HG03060 (cell line): Measurements from ENCODE around the gene TCF12.

Source experiments
- ATAC-seq: cut with Tn5 transposase; IDR thresholded peaks from one replicate; pipeline ENCODE4 v1.9.1; 2021; ENCODE audit warnings: low read depth, moderate number of reproducible peaks; ENCODE audit not compliant: unreplicated experiment

TCF12 gene

GRCh38 chr15:57323806-57324589 is 405.6 kb downstream of the TCF12 start:
- no peak for ATAC-seq

DNA sequence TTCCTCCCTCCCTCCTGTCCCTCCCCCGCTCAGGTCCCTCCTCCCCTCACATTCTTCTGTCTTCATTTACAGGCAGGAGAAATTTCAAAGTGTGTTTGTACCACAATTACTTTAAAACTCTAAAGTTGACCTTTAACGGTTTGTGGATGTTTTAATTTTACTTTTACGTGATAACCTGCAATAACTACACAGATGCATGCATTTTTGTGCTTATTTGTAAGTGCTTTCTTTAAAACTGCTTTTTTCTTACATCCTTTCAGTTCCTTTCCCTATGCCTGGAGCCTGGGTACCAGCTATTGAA is 406.1 kb downstream of the TCF12 start:
- ATAC-seq, result no peak

- no peak for ATAC-seq
These were observed 406.7 kb downstream of the TCF12 start for GRCh38 chr15:57324944-57325679.

DNA sequence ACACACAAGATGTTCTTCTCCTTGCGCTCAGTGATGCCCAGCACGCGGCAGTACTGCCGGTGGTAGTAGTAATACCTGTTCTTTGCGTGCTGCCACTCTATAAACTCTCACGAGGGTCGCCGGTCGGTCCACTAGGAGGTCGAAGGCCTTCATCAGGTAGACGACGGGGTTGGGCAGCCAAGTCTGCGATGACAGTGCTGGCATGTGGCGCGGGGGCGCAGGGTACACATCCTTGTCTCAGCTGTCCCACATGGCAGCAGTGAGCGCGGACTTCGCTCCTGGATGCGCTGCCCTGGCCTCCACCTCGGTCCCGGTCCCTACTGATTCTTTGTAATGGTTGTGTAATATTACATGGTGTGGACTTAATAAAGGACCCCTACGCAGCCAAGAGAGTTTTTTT is 407.8 kb downstream of the TCF12 start:
- ATAC-seq, result no peak

DNA sequence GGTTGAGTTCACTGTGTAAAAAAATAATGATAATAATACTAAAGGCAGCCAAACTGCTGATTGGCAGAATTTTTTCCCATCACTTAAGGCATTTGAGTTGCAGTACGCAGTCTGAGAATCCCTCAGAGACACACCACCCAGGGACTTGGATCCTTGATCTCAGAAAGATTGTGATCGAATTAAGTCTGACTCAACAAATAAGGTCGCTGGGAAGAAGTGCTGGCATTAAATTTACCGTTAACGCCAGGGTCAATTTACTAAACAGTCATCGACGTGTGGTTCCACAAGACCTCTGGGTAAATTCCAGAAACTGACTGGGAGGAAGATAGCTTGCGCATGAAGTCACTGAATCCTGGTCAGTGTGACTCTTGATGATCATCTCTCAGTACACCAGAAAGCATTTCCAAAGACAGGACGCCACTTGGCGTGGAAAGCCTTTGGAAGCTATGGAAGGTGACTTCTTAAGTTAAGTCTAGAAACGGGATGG is 409.6 kb downstream of the TCF12 start:
- no peak for ATAC-seq

- no peak for ATAC-seq
These were observed 410.0 kb downstream of the TCF12 start for GRCh38 chr15:57328479-57328878.

DNA sequence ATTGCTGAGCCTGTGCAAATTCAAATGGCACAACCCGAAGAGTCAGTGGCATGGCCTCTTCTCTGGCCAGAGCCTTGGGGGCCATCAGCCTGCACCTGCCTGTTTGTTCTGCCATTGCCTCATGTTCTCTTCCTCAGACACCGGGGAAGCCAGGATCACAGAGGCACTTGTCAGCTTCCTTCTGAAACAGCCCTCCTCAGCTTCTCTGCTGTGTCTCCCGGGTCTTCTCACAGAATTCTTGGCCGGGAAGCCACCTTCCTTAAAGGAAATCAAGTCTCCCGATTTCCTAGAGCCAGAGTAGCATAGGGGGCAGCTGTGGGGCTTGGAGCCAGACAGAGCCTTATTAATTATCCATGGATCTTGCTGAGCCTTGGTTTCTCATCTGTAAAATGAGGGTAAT is 410.5 kb downstream of the TCF12 start:
- no peak for ATAC-seq

DNA sequence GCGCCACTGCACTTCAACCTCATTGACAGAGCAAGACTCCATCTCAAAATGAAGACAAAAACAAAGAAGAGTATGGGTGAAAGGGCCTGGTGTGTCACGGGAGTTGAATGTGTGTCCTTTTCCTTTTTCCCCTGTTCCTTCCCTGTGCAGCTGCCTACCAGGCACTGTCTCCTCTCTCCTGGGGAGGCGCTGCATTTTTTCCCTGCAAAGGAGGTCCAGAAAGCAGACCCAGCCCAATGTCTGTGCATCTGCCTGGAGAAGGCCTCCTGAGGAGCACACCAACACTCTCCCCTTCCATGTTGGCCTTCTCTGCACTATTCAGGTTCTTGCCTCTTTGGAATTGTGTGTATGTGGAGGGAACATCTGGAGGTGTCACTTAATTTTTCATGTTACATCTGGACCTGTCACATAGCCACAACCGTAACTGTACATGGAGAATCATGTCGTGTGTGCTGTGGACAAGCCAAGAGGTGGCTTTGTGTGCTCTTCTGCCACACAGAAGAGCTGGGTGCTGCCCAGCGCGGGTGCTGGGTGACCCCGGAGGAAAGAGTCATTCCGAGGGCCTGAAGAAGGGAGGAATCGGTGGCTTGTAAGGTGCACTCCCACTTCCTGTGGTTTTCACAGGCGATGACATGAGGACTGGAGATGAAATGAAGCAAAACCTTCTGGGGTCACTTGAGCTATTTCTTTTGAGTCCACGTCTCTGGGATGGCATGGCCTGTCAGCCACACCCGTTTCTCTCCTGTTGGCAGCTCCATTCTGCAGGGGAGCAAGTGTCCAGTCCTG is 411.3 kb downstream of the TCF12 start:
- no peak for ATAC-seq

- ATAC-seq, result no peak
These were observed 412.3 kb downstream of the TCF12 start for GRCh38 chr15:57330619-57331340.

- ATAC-seq, result no peak
These were observed 413.9 kb downstream of the TCF12 start for GRCh38 chr15:57332326-57332725.

DNA sequence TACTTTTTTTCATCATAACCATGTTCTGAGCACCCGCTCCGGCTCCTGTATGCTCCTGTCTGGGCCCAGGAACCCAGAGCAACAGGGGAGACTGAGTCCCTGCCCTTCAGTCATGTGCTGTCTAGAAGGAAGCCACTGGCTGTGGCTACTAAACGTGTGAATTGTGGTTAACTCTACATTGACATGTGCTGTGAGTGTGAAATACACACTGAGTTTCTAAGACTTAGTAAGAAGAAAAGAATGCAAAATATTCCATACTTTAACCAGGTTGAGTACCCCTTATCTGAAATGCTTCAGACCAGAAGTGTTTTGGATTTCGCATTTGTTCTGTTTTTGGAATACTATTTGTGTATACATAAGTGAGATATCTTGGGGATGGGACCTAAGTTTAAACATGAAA is 415.0 kb downstream of the TCF12 start:
- ATAC-seq, result no peak

DNA sequence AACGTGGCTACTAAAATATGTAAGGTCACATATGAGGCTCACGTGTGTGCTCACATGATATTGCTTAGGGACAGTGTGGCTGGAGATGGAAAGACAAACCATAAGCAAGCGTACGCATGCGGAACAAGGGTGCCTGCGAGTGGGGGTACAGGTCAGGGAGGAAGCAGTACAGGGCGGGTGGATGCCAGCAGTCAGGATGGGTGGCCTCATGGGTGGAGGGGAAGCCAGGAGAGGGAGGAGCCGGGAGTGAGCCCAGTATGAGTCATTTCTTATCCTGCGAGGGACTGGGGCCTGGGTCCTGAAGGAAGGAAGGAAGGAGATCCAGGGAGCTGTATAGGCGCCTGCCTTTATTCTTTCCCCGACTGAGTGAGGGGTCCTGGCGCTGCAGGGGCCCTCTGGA is 415.8 kb downstream of the TCF12 start:
- ATAC-seq, result no peak

GRCh38 chr15:57335293-57335715 is 416.9 kb downstream of the TCF12 start:
- no peak for ATAC-seq

DNA sequence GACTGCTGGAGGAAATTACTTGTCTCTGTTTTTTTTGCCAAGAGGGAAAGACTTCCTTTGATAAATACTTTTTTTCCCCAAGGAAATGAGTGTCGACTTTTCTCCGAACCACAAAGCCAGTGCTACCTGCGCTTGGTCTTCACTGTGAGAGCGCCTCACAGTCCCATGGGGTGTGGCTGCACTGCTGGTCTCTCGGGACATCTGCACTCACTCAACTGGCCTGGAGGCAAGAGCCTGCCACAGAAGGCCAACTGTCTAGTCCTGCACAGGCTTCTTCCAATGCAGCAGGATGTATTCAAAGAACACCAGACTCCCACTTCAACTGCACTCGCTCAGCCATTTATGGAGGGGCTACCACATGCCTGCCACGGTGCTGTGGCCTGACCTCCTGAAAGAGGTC is 417.3 kb downstream of the TCF12 start:
- no peak for ATAC-seq

DNA sequence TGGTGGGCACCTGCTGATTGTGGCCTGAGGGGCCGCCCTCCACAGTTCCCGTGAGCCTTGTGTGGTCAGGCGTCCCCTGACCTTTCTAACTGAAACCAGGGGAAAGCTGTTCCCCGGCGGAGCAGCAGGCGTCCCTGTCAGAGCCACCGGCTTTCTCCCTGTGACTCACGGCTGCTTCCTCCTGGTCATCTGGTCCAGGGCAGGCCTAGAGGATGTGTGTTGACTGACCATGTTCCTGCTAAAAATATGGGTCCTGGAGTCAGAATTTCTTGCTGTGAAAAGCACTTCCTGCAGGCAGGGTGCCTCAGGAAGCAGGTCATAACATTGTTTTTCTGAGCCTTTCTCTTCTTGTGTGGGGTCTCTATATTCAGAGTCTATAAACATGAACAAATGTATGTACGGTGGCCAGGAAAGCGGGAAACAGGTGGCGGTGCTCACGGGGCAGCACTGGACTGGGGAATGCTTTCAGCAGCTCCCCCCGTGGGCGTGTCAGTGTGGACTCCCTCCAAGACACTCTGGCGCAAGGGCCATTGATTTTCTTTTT is 419.5 kb downstream of the TCF12 start:
- no peak for ATAC-seq

DNA sequence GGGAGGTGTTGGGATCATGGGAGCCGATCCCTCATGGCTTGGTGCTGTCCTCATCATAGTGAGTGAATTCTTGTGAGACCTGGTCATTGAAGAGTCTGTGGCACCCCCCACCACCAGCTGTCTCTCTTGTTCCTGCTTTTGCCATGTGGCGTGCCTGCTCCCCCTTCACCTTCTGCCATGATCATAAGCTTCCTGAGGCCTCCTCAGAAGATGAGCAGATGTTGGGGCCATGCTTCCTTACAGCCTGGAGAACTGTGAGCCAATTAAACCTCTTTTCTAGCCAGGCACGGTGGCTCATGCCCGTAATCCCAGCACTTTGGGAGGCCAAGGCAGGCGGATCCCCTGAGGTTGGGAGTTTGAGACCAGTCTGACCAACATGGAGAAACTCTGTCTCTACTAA is 420.9 kb downstream of the TCF12 start:
- ATAC-seq, result no peak
